Nephron progenitor cell (in vitro differentiated cells): Measurements from ENCODE around the gene AP1M1.
A peak's percentile ranks its signal among the peaks of the same experiment; 100 is the strongest.

Source experiments
- DNase-seq: peaks from one replicate; pipeline ENCODE4 v3.0.0; 2021
- H3K27ac Mint-ChIP-seq: 2 replicates; pipeline ENCODE4 v1.8.0; 2021; ENCODE audit warnings: mild to moderate bottlenecking, moderate library complexity, mixed read lengths
- H3K27me3 Mint-ChIP-seq: 2 replicates; pipeline ENCODE4 v1.8.0; 2021; ENCODE audit warnings: mild to moderate bottlenecking, low read depth, mixed read lengths; ENCODE audit not compliant: poor library complexity
- H3K36me3 Mint-ChIP-seq: 2 replicates; pipeline ENCODE4 v1.8.0; 2021; ENCODE audit warnings: low read depth, mixed read lengths
- H3K4me1 Mint-ChIP-seq: 2 replicates; pipeline ENCODE4 v1.8.0; 2021; ENCODE audit warnings: mixed read lengths
- H3K4me3 Mint-ChIP-seq: 2 replicates; pipeline ENCODE4 v1.8.0; 2021; ENCODE audit warnings: mild to moderate bottlenecking, moderate library complexity, mixed read lengths
- H3K9me3 Mint-ChIP-seq: 2 replicates; pipeline ENCODE4 v1.8.0; 2021; ENCODE audit warnings: mild to moderate bottlenecking, moderate library complexity, mixed read lengths
- TF ChIP-seq, protein P1 (sequence below): fragments of 200-600 bp; sonication (generic); IDR thresholded peaks from 2 replicates; pipeline ENCODE4 v1.5.0; 2021; ENCODE audit warnings: antibody characterized with exemption

Gene AP1M1

DNA sequence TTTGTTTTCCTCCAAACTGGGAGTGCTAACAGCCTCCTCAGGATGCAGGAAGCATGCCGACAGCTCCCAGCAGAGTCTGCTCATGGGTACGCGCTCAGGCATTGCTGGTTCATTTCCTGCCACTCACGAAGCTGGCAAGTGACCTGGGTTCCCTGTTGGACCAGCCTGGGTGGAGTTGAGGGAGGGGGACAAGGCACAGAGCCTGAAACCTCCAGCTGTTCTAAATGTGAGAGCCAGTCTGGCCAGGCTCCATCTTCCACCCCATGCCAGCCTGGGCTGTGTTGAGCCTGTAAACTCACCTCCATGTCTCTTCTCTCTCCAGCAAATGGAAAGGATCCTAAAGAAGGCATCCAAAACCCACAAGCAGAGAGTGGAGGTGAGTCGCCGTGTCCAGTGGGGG is 7.5 kb upstream of the AP1M1 start:
- H3K36me3 Mint-ChIP-seq: peaks cover 42% of the 10 kb centered on the region
- peaks cover under 1% of the 10 kb centered on the region for H3K27me3 Mint-ChIP-seq
- no peaks in the 10 kb centered on the region for H3K9me3 Mint-ChIP-seq
- no peak for DNase-seq
- no peak overlapping the region for H3K4me3 Mint-ChIP-seq
- TF ChIP-seq, protein P1, sequence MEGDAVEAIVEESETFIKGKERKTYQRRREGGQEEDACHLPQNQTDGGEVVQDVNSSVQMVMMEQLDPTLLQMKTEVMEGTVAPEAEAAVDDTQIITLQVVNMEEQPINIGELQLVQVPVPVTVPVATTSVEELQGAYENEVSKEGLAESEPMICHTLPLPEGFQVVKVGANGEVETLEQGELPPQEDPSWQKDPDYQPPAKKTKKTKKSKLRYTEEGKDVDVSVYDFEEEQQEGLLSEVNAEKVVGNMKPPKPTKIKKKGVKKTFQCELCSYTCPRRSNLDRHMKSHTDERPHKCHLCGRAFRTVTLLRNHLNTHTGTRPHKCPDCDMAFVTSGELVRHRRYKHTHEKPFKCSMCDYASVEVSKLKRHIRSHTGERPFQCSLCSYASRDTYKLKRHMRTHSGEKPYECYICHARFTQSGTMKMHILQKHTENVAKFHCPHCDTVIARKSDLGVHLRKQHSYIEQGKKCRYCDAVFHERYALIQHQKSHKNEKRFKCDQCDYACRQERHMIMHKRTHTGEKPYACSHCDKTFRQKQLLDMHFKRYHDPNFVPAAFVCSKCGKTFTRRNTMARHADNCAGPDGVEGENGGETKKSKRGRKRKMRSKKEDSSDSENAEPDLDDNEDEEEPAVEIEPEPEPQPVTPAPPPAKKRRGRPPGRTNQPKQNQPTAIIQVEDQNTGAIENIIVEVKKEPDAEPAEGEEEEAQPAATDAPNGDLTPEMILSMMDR: no peak
- H3K27ac Mint-ChIP-seq: no peak overlapping the region
- peaks cover 16% of the 10 kb centered on the region for H3K4me1 Mint-ChIP-seq

DNA sequence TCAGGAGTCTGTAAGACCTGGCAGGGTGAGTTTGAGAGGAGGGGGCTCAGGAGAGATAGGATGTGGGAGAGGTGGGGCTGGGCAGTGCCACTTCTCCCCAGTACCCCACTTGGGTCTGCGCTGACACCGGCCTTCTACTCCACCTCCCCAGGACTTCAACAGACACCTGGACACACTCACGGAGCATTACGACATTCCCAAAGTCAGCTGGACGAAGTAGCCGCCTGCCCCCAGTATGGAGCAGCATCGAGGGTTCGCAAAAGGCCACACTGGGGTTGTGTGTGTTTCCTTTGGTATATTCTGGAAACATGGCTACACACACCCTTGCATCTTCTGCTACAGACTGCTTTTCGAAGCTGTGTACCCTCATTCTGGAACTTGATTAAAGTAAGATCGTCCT is 7.0 kb upstream of the AP1M1 start:
- Mint-ChIP-seq H3K9me3 (no peaks in the 10 kb centered on the region), H3K4me3 (no peak overlapping the region), H3K27ac (no peak overlapping the region), H3K4me1 (peaks cover 11% of the 10 kb centered on the region), H3K27me3 (no peaks in the 10 kb centered on the region), H3K36me3 (peaks cover 39% of the 10 kb centered on the region)
- DNase-seq: no peak
- TF ChIP-seq, protein P1: no peak

DNA sequence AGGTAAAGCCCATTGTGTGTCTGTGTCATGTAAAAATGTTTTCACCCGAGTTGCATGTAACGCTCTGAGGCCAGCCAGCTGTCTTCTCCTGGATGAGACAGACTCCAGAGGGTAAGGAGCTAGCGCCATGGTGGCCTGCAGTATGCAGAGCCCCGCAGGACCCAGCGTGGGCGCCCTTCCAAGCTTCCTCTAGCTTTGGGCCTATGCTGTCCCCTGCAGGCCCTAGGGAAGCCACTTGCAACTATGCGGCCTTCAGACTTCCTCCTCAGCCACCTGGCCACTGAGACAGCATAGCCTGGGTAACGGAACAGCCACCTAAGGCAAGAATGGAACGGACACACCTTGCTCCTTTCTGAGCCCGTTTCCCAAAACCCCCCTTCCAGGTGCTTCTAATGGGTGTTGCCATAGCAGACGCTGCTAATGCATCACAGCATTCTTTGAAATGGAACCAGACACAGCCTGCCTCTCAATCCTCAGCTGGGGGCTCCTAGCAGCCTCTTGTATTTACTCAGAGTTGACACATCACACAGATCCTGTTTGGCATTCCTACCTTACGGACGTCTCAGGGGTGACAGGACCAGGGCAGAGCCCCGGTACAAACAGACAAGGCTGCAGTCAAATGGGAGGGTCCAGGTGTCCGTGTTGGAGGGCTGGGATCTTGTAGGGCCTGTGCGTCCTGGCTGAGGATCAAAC is 6.3 kb upstream of the AP1M1 start:
- Mint-ChIP-seq H3K27me3 (no peaks in the 10 kb centered on the region), H3K36me3 (peaks cover 38% of the 10 kb centered on the region), H3K9me3 (no peaks in the 10 kb centered on the region), H3K4me1 (peaks cover 4% of the 10 kb centered on the region), H3K27ac (no peak overlapping the region), H3K4me3 (no peak overlapping the region)
- no peak for DNase-seq
- TF ChIP-seq, protein P1: no peak

DNA sequence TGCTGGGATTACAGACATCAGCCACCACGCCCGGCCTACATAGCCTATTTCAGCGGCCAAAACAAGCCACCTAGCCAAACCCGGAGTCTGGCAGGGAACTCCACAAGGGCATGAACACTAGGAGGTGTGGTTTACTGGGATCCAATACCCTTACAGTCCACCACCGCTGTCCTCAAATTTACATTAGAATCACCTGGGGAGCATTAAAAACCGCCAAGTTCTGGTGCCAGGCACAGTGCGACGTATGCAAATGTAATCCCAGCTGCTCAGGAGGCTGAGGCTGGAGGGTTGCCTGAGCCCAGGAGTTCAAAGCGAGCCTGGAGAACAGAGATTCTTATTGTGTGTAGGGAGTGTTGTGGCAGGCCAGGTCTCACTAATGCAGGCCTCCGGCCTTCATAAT is 4.2 kb upstream of the AP1M1 start:
- Mint-ChIP-seq H3K9me3 (no peaks in the 10 kb centered on the region), H3K27me3 (no peaks in the 10 kb centered on the region), H3K4me1 (peaks cover 14% of the 10 kb centered on the region), H3K36me3 (peaks cover 24% of the 10 kb centered on the region), H3K4me3 (no peak overlapping the region), H3K27ac (no peak overlapping the region)
- no peak for DNase-seq
- TF ChIP-seq, protein P1: no peak

DNA sequence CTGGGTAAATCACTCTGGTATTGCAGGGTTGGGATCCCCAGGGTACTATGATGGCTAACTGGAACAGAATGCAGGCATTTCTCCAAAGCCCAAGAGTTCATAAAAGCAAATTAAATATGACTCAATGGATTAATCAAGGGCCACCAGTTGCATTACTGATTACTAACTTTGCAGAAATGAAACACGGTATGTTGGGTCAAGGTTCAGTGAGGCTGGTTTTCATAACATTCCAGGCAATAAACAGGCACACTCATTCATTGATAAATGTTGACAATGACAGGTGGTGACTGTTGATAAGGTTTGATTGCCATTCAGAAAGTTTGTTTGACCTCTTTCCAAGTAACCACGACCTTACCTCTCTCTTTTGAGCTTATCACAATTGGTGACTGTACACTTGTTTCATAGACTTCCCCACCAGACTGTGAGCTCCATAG is 506 bp upstream of the AP1M1 start:
- Mint-ChIP-seq H3K27me3 (no peaks in the 10 kb centered on the region), H3K27ac (peak overlapping the region; percentile 90), H3K36me3 (peaks cover 7% of the 10 kb centered on the region), H3K4me1 (peaks cover 28% of the 10 kb centered on the region), H3K4me3 (peak overlapping the region; percentile 88), H3K9me3 (no peaks in the 10 kb centered on the region)
- TF ChIP-seq, protein P1: no peak
- DNase-seq: no peak

DNA sequence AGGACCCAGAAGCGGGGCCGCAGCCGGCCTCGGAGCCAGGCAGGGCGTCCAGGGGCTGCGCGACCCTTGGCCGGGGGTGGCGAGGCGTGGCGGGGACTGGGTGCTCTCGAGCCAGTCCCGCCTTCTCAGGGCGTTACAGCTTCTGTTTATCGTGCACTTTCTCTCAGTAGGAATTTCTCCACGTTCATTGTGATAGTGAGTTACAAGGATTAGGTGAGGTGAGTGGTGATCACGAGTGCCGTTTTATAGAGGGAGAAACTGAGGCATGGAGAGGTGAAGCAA is 600 bp downstream of the AP1M1 start:
- peaks cover 10% of the 10 kb centered on the region for H3K36me3 Mint-ChIP-seq
- no peaks in the 10 kb centered on the region for H3K27me3 Mint-ChIP-seq
- H3K27ac Mint-ChIP-seq: no peak overlapping the region
- no peaks in the 10 kb centered on the region for H3K9me3 Mint-ChIP-seq
- TF ChIP-seq, protein P1: no peak
- DNase-seq: no peak
- peaks cover 28% of the 10 kb centered on the region for H3K4me1 Mint-ChIP-seq
- peak overlapping the region; percentile 85 for H3K4me3 Mint-ChIP-seq
